Fibroblast of villous mesenchyme (primary cell): Measurements from ENCODE around the gene SCUBE1. TPM values are rescaled to one million over a fixed set of nuclear protein-coding genes. Genes with fewer than 3 reads are reported as not detected.

ENCODE experiments used
- DNase-seq: peaks from one replicate; pipeline ENCODE4 v3.0.0-alpha.2; 2010; ENCODE audit warnings: low read depth
- H3K4me3 ChIP-seq: 2 replicates; pipeline ENCODE4 v1.5.1; 2011; ENCODE audit warnings: low read depth, mild to moderate bottlenecking, low read length
- total RNA-seq: library from RNA; depleted of rRNA; stranded (reverse); fragments of >200 nt; gene quantifications from 2 replicates; pipeline ENCODE4 v1.2.3, GENCODE V29; 2012
- TF ChIP-seq, protein P1 (sequence below): IDR thresholded peaks from 2 replicates; pipeline ENCODE4 v1.5.1; 2012; ENCODE audit warnings: low read depth, mild to moderate bottlenecking, low read length; ENCODE audit not compliant: insufficient read depth

The SCUBE1 gene
- total RNA-seq, 1 donor, result not detected

- no peak for DNase-seq
- H3K4me3 ChIP-seq, result no peak overlapping the region
- TF ChIP-seq, protein P1, sequence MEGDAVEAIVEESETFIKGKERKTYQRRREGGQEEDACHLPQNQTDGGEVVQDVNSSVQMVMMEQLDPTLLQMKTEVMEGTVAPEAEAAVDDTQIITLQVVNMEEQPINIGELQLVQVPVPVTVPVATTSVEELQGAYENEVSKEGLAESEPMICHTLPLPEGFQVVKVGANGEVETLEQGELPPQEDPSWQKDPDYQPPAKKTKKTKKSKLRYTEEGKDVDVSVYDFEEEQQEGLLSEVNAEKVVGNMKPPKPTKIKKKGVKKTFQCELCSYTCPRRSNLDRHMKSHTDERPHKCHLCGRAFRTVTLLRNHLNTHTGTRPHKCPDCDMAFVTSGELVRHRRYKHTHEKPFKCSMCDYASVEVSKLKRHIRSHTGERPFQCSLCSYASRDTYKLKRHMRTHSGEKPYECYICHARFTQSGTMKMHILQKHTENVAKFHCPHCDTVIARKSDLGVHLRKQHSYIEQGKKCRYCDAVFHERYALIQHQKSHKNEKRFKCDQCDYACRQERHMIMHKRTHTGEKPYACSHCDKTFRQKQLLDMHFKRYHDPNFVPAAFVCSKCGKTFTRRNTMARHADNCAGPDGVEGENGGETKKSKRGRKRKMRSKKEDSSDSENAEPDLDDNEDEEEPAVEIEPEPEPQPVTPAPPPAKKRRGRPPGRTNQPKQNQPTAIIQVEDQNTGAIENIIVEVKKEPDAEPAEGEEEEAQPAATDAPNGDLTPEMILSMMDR, result no peak
Observed at GRCh38 chr22:43257549-43257948, 85.6 kb downstream of the SCUBE1 start.

- H3K4me3 ChIP-seq, result no peak overlapping the region
- TF ChIP-seq, protein P1, result no peak
- no peak for DNase-seq
Observed at GRCh38 chr22:43256976-43257545, 86.1 kb downstream of the SCUBE1 start.

- no peak overlapping the region for H3K4me3 ChIP-seq
- TF ChIP-seq, protein P1, result no peak
- DNase-seq, result no peak
Observed at GRCh38 chr22:43256569-43256968, 86.6 kb downstream of the SCUBE1 start.

DNA sequence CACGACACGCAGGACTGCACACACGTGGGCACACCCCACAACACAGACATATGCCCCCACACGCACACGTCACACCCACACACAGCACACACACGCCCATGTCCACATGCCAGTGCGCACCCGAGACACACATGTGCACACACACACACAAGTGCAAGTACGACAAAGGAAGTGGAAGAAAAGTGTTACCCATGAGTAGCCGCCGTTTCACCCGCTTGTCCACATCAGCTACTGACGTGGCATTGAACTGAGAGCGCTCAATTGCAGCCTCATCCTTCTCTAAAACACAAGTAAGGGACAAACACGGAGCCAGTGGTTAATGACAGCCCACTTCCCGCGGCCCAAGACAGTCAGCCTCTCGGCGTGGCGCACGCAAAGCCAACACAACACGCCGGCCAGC, 87.9 kb downstream of the SCUBE1 start:
- TF ChIP-seq, protein P1, result no peak
- H3K4me3 ChIP-seq, result no peak overlapping the region
- no peak for DNase-seq

DNA sequence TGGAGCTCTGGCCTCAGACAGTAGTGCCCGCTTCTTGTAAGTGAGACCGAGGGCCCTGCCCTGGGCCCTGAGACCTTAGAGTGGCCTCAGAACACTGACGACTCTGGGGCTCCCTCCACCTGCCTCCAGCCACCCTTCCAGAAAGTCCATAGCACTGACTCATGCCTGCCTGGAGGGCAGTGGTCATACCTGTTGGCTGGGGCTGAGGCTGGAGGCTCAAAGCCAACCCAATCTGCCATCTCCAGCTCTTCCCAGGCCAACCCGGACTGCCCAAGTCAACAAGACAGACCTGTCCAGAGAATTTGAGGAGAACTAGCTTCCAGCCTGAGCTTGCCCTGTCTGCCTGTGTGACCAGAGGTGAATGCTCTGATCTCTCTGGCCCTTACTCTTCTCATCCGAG, 89.3 kb downstream of the SCUBE1 start:
- no peak overlapping the region for H3K4me3 ChIP-seq
- DNase-seq, result no peak
- TF ChIP-seq, protein P1, result no peak

DNA sequence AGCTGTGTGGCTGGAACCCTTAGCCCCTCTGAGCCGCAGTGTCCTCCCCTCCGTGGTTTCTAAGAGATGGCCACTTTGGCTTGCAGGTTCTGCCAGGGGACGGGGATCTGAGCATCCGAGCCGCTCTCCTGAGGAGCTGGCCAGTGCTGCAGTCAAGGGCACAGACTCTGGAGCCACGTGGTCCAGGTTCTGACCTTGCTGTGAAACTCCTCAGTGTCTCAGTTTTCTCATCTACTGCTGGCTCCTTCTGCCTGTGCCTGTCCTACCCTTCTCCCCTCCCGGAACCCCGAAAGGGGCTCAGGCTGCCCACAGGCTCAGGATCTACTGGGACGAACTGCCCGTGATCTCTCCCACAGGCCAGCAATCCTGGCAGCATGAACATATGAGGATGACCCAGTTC, 90.9 kb downstream of the SCUBE1 start:
- TF ChIP-seq, protein P1, result no peak
- no peak overlapping the region for H3K4me3 ChIP-seq
- no peak for DNase-seq
